WTC11 (cell line): Measurements from ENCODE around the gene NT5DC1. TPM values are rescaled to one million over a fixed set of nuclear protein-coding genes. Genes with fewer than 3 reads are reported as not detected.

ENCODE experiments used
- ATAC-seq: fragments of 200-7000 bp; cut with Tn5 transposase; 2 replicates; pipeline ENCODE4 v1.10.0; 2021; ENCODE audit warnings: mild to moderate bottlenecking, moderate library complexity
- CTCF ChIA-PET: fragments of 300-600 bp; sonication (Branson Sonifier 250); formaldehyde crosslinking; loops from one replicate; lab custom pipeline; 2021; ENCODE audit warnings: antibody characterized with exemption; lab: Charles Lee
- POLR2A ChIA-PET: fragments of 350-600 bp; sonication (Branson Sonifier 250); formaldehyde crosslinking; loops from one replicate; lab custom pipeline; 2021; ENCODE audit warnings: antibody characterized with exemption; lab: Charles Lee
- DNase-seq: peaks from one replicate; pipeline ENCODE4 v3.0.0; 2021; ENCODE audit warnings: low spot score
- H3K27ac Mint-ChIP-seq: 2 replicates; pipeline ENCODE4 v1.8.0; 2021; ENCODE audit warnings: mixed read lengths
- H3K27me3 Mint-ChIP-seq: 2 replicates; pipeline ENCODE4 v1.8.0; 2021; ENCODE audit warnings: low read depth, mild to moderate bottlenecking, moderate library complexity, mixed read lengths
- H3K36me3 Mint-ChIP-seq: 2 replicates; pipeline ENCODE4 v1.8.0; 2021; ENCODE audit warnings: mixed read lengths
- H3K4me1 Mint-ChIP-seq: 2 replicates; pipeline ENCODE4 v1.8.0; 2022; ENCODE audit warnings: mixed read lengths
- H3K4me3 Mint-ChIP-seq: 2 replicates; pipeline ENCODE4 v1.8.0; 2021; ENCODE audit warnings: mild to moderate bottlenecking, moderate library complexity, mixed read lengths
- H3K9me3 Mint-ChIP-seq: 2 replicates; pipeline ENCODE4 v1.8.0; 2021; ENCODE audit warnings: mixed read lengths
- CREB1 ChIP-seq: sonication (generic); formaldehyde crosslinking; IDR thresholded peaks from 2 replicates; pipeline ENCODE4 v1.8.0; 2023; ENCODE audit warnings: mild to moderate bottlenecking, missing genetic modification reagents
- ELF4 ChIP-seq: sonication (generic); formaldehyde crosslinking; IDR thresholded peaks from 2 replicates; pipeline ENCODE4 v1.8.1; 2022; ENCODE audit warnings: low read depth, mild to moderate bottlenecking, moderate library complexity, missing genetic modification reagents
- ESRRA ChIP-seq: sonication (generic); formaldehyde crosslinking; IDR thresholded peaks from 2 replicates; pipeline ENCODE4 v1.8.1; 2022; ENCODE audit warnings: mild to moderate bottlenecking, missing genetic modification reagents, borderline replicate concordance
- ETV6 ChIP-seq: sonication (generic); formaldehyde crosslinking; IDR thresholded peaks from 2 replicates; pipeline ENCODE4 v1.8.1; 2022; ENCODE audit warnings: mild to moderate bottlenecking, missing genetic modification reagents
- FOXP1 ChIP-seq: sonication (generic); formaldehyde crosslinking; IDR thresholded peaks from 2 replicates; pipeline ENCODE4 v1.8.0; 2022; ENCODE audit warnings: missing genetic modification reagents, mild to moderate bottlenecking, moderate library complexity, borderline replicate concordance
- MXD4 ChIP-seq: fragments of 250-450 bp; sonication (Bioruptor Pico); IDR thresholded peaks from 2 replicates; pipeline ENCODE4 v1.8.0; 2021; ENCODE audit warnings: mild to moderate bottlenecking, moderate library complexity, borderline replicate concordance
- NFATC4 ChIP-seq: fragments of 250-450 bp; sonication (Bioruptor Pico); IDR thresholded peaks from 2 replicates; pipeline ENCODE4 v1.9.0; 2021; ENCODE audit warnings: mild to moderate bottlenecking
- NFE2L1 ChIP-seq: sonication (generic); formaldehyde crosslinking; IDR thresholded peaks from 2 replicates; pipeline ENCODE4 v1.8.1; 2023; ENCODE audit warnings: missing genetic modification reagents
- NR1H2 ChIP-seq: sonication (generic); formaldehyde crosslinking; IDR thresholded peaks from 2 replicates; pipeline ENCODE4 v1.9.0; 2021; ENCODE audit warnings: mild to moderate bottlenecking, moderate library complexity, missing genetic modification reagents
- TCF7 ChIP-seq: sonication (generic); formaldehyde crosslinking; IDR thresholded peaks from 2 replicates; pipeline ENCODE4 v1.8.0; 2022; ENCODE audit warnings: mild to moderate bottlenecking, low read depth, missing genetic modification reagents, moderate library complexity
- ZBTB21 ChIP-seq: sonication (generic); formaldehyde crosslinking; IDR thresholded peaks from 2 replicates; pipeline ENCODE4 v1.8.1; 2023; ENCODE audit warnings: mild to moderate bottlenecking, missing genetic modification reagents, borderline replicate concordance
- ZNF317 ChIP-seq: sonication (generic); formaldehyde crosslinking; IDR thresholded peaks from 2 replicates; pipeline ENCODE4 v1.8.1; 2023; ENCODE audit warnings: low read depth, mild to moderate bottlenecking, moderate library complexity, missing genetic modification reagents, borderline replicate concordance
- ZNF396 ChIP-seq: fragments of 250-450 bp; sonication (Bioruptor Pico); IDR thresholded peaks from 2 replicates; pipeline ENCODE4 v1.8.0; 2021; ENCODE audit warnings: mild to moderate bottlenecking, moderate library complexity, borderline replicate concordance
- total RNA-seq: library from RNA; stranded (reverse); gene quantifications from 3 replicates; pipeline ENCODE4 v1.2.3, GENCODE V29; 2021
- TF ChIP-seq, protein P1 (sequence below): fragments of 200-600 bp; IDR thresholded peaks from 2 replicates; pipeline ENCODE4 v1.8.0; 2022; ENCODE audit warnings: antibody characterized with exemption
- TF ChIP-seq, protein P2 (sequence below): sonication (generic); formaldehyde crosslinking; IDR thresholded peaks from 2 replicates; pipeline ENCODE4 v1.8.1; 2022; ENCODE audit warnings: missing genetic modification reagents, borderline replicate concordance
- TF ChIP-seq, protein P3 (sequence below): fragments of 250-450 bp; sonication (Bioruptor Pico); IDR thresholded peaks from 2 replicates; pipeline ENCODE4 v1.9.0; 2021; ENCODE audit warnings: mild to moderate bottlenecking, borderline replicate concordance
- TF ChIP-seq, protein P4 (sequence below): sonication (generic); formaldehyde crosslinking; IDR thresholded peaks from 2 replicates; pipeline ENCODE4 v1.8.0; 2023; ENCODE audit warnings: mild to moderate bottlenecking, missing genetic modification reagents
- TF ChIP-seq, protein P5 (sequence below): fragments of 250-450 bp; sonication (Bioruptor Pico); IDR thresholded peaks from 2 replicates; pipeline ENCODE4 v1.8.0; 2021; ENCODE audit warnings: mild to moderate bottlenecking
- TF ChIP-seq, protein P6 (sequence below): sonication (generic); formaldehyde crosslinking; IDR thresholded peaks from 2 replicates; pipeline ENCODE4 v1.8.1; 2023; ENCODE audit warnings: mild to moderate bottlenecking, missing genetic modification reagents
- TF ChIP-seq, protein P7 (sequence below): sonication (generic); formaldehyde crosslinking; IDR thresholded peaks from 2 replicates; pipeline ENCODE4 v1.8.1; 2023; ENCODE audit warnings: mild to moderate bottlenecking, moderate library complexity, missing genetic modification reagents

Gene NT5DC1
- total RNA-seq, 1 experiment from 2014 or later, result 67.9 TPM

DNA sequence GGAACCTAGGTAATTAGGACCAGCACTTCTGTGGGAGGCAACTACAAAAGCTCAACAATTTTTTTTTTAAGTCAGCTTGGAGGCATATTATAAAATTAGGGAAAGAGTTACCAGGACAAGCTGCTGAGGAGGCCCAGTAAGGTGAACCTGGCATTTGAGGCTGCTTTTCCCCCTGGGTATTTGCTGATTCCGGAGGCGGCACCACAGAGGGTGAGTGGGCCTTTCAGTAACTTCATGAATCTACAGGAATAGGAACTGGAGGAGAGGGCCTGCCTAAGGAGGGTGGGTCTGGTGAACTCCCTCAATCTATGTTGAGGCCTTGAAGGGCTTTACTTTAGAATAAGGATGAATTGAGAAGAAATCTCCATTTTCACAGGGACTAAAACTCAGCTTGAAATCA is 138.6 kb downstream of the NT5DC1 start:
- ChIA-PET POLR2A (no interaction called here), CTCF (no interaction called here)
- Mint-ChIP-seq H3K27ac (no peak overlapping the region), H3K4me1 (no peaks in the 10 kb centered on the region), H3K4me3 (no peak overlapping the region), H3K9me3 (peaks cover 4% of the 10 kb centered on the region; the same call in 1 of the 2 replicates), H3K36me3 (peaks cover 15% of the 10 kb centered on the region), H3K27me3 (no peaks in the 10 kb centered on the region)
- DNase-seq (no peak), ATAC-seq (no peak)
- TF ChIP-seq, protein P1, sequence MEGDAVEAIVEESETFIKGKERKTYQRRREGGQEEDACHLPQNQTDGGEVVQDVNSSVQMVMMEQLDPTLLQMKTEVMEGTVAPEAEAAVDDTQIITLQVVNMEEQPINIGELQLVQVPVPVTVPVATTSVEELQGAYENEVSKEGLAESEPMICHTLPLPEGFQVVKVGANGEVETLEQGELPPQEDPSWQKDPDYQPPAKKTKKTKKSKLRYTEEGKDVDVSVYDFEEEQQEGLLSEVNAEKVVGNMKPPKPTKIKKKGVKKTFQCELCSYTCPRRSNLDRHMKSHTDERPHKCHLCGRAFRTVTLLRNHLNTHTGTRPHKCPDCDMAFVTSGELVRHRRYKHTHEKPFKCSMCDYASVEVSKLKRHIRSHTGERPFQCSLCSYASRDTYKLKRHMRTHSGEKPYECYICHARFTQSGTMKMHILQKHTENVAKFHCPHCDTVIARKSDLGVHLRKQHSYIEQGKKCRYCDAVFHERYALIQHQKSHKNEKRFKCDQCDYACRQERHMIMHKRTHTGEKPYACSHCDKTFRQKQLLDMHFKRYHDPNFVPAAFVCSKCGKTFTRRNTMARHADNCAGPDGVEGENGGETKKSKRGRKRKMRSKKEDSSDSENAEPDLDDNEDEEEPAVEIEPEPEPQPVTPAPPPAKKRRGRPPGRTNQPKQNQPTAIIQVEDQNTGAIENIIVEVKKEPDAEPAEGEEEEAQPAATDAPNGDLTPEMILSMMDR, result no peak
- TF ChIP-seq ELF4 (no peak), FOXP1 (CRISPR knock-in tag) (no peak), ETV6 (no peak), ZNF317 (no peak), ESRRA (no peak), ZBTB21 (CRISPR knock-in tag) (no peak), CREB1 (CRISPR knock-in tag) (no peak), NFE2L1 (CRISPR knock-in tag) (no peak), NFATC4 (CRISPR knock-in tag) (no peak), ZNF396 (CRISPR knock-in tag) (no peak), MXD4 (CRISPR knock-in tag) (no peak), NR1H2 (CRISPR knock-in tag) (no peak), TCF7 (CRISPR knock-in tag) (no peak)
- TF ChIP-seq, protein P2, sequence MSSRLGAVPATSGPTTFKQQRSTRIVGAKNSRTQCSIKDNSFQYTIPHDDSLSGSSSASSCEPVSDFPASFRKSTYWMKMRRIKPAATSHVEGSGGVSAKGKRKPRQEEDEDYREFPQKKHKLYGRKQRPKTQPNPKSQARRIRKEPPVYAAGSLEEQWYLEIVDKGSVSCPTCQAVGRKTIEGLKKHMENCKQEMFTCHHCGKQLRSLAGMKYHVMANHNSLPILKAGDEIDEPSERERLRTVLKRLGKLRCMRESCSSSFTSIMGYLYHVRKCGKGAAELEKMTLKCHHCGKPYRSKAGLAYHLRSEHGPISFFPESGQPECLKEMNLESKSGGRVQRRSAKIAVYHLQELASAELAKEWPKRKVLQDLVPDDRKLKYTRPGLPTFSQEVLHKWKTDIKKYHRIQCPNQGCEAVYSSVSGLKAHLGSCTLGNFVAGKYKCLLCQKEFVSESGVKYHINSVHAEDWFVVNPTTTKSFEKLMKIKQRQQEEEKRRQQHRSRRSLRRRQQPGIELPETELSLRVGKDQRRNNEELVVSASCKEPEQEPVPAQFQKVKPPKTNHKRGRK, result no peak
- TF ChIP-seq, protein P3, sequence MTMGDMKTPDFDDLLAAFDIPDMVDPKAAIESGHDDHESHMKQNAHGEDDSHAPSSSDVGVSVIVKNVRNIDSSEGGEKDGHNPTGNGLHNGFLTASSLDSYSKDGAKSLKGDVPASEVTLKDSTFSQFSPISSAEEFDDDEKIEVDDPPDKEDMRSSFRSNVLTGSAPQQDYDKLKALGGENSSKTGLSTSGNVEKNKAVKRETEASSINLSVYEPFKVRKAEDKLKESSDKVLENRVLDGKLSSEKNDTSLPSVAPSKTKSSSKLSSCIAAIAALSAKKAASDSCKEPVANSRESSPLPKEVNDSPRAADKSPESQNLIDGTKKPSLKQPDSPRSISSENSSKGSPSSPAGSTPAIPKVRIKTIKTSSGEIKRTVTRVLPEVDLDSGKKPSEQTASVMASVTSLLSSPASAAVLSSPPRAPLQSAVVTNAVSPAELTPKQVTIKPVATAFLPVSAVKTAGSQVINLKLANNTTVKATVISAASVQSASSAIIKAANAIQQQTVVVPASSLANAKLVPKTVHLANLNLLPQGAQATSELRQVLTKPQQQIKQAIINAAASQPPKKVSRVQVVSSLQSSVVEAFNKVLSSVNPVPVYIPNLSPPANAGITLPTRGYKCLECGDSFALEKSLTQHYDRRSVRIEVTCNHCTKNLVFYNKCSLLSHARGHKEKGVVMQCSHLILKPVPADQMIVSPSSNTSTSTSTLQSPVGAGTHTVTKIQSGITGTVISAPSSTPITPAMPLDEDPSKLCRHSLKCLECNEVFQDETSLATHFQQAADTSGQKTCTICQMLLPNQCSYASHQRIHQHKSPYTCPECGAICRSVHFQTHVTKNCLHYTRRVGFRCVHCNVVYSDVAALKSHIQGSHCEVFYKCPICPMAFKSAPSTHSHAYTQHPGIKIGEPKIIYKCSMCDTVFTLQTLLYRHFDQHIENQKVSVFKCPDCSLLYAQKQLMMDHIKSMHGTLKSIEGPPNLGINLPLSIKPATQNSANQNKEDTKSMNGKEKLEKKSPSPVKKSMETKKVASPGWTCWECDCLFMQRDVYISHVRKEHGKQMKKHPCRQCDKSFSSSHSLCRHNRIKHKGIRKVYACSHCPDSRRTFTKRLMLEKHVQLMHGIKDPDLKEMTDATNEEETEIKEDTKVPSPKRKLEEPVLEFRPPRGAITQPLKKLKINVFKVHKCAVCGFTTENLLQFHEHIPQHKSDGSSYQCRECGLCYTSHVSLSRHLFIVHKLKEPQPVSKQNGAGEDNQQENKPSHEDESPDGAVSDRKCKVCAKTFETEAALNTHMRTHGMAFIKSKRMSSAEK, result no peak
- TF ChIP-seq, protein P4, sequence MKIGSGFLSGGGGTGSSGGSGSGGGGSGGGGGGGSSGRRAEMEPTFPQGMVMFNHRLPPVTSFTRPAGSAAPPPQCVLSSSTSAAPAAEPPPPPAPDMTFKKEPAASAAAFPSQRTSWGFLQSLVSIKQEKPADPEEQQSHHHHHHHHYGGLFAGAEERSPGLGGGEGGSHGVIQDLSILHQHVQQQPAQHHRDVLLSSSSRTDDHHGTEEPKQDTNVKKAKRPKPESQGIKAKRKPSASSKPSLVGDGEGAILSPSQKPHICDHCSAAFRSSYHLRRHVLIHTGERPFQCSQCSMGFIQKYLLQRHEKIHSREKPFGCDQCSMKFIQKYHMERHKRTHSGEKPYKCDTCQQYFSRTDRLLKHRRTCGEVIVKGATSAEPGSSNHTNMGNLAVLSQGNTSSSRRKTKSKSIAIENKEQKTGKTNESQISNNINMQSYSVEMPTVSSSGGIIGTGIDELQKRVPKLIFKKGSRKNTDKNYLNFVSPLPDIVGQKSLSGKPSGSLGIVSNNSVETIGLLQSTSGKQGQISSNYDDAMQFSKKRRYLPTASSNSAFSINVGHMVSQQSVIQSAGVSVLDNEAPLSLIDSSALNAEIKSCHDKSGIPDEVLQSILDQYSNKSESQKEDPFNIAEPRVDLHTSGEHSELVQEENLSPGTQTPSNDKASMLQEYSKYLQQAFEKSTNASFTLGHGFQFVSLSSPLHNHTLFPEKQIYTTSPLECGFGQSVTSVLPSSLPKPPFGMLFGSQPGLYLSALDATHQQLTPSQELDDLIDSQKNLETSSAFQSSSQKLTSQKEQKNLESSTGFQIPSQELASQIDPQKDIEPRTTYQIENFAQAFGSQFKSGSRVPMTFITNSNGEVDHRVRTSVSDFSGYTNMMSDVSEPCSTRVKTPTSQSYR (CRISPR knock-in tag), result no peak
- TF ChIP-seq, protein P5, sequence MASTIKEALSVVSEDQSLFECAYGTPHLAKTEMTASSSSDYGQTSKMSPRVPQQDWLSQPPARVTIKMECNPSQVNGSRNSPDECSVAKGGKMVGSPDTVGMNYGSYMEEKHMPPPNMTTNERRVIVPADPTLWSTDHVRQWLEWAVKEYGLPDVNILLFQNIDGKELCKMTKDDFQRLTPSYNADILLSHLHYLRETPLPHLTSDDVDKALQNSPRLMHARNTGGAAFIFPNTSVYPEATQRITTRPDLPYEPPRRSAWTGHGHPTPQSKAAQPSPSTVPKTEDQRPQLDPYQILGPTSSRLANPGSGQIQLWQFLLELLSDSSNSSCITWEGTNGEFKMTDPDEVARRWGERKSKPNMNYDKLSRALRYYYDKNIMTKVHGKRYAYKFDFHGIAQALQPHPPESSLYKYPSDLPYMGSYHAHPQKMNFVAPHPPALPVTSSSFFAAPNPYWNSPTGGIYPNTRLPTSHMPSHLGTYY (CRISPR knock-in tag), result no peak
- TF ChIP-seq, protein P6, sequence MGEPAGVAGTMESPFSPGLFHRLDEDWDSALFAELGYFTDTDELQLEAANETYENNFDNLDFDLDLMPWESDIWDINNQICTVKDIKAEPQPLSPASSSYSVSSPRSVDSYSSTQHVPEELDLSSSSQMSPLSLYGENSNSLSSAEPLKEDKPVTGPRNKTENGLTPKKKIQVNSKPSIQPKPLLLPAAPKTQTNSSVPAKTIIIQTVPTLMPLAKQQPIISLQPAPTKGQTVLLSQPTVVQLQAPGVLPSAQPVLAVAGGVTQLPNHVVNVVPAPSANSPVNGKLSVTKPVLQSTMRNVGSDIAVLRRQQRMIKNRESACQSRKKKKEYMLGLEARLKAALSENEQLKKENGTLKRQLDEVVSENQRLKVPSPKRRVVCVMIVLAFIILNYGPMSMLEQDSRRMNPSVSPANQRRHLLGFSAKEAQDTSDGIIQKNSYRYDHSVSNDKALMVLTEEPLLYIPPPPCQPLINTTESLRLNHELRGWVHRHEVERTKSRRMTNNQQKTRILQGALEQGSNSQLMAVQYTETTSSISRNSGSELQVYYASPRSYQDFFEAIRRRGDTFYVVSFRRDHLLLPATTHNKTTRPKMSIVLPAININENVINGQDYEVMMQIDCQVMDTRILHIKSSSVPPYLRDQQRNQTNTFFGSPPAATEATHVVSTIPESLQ (CRISPR knock-in tag), result no peak
- TF ChIP-seq, protein P7, sequence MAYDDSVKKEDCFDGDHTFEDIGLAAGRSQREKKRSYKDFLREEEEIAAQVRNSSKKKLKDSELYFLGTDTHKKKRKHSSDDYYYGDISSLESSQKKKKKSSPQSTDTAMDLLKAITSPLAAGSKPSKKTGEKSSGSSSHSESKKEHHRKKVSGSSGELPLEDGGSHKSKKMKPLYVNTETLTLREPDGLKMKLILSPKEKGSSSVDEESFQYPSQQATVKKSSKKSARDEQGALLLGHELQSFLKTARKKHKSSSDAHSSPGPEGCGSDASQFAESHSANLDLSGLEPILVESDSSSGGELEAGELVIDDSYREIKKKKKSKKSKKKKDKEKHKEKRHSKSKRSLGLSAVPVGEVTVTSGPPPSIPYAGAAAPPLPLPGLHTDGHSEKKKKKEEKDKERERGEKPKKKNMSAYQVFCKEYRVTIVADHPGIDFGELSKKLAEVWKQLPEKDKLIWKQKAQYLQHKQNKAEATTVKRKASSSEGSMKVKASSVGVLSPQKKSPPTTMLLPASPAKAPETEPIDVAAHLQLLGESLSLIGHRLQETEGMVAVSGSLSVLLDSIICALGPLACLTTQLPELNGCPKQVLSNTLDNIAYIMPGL (CRISPR knock-in tag), result no peak
